Thyroid gland (tissue), 4 donors: Measurements from ENCODE around the gene AFG3L2.

Experiments used
- CTCF ChIP-seq, 6 experiments: fragments of 200-600 bp in 3 of 6; fragments of 450-650 bp in 3 of 6; sonication (generic) in 3 of 6; IDR thresholded peaks; one replicate each; pipeline ENCODE4 v1.5.1; 2016 to 2019; ENCODE audit warnings: antibody characterized with exemption in 6 of 6, mild to moderate bottlenecking in 2 of 6, inconsistent platforms in 1 of 6, moderate library complexity in 1 of 6
- POLR2A ChIP-seq, 2 donors: fragments of 450-650 bp; IDR thresholded peaks; one replicate each; pipeline ENCODE4 v1.6.1; 2017; ENCODE audit warnings: antibody characterized with exemption in 2 of 2, mild to moderate bottlenecking in 2 of 2, moderate library complexity in 1 of 2

GRCh38 chr18:12293831-12294230 lies 83.2 kb downstream of the AFG3L2 start:
- TF ChIP-seq POLR2A (IDR thresholded peaks at IDR 0.05) = no peak
- no peak for TF ChIP-seq CTCF (IDR thresholded peaks at IDR 0.05)
